SKM-1 (cell line): ENCODE results near the gene NUDT3.
"Not testable (repeated sequence)": the region's sequence is repeated elsewhere in the genome, so short reads cannot be mapped to it uniquely, and the experiment has no call there.

Experiments
- DNase-seq: peaks from one replicate; lab custom pipeline; 2025; ENCODE audit not compliant: unreplicated experiment; lab: John Stamatoyannopoulos, UW

NUDT3 gene

DNA sequence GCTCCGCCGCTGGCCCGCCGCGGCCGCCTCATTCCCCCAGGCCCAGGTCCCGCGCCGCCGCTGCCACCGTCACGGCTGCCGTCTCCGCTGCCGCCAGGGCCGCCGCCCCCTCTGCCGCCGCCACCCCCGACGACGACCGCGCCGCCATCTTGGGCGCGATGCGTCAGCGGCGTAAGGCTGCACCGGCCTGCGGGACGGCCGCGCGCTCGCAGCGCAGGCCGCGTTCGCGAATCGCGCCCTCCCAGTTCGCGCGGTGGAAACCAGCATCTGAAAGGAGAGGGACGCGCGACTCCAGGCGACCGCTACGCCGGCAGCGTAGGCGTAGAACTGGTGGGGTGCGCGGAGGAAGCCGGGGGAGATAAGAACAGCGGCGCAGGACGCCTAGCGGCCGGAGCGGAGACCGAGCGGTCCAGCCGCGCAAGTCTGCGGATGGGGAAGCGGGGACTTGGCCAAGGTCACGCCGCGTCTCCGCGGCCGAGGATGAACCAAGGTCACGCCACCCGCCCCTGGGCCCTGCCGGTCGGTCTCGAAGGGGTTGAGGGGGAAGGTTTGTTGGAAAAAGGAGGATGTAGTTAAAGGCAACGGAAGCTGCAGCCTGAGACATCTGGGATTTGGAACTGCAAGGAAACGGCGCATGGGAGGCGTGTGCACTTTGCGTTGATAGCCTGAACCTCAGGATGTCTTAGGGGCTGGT lies at the start of gene NUDT3:
Gene NUDT3, minus strand, starts transcription at position 173 of the 694 bp plus-strand sequence. CDS start 307 bp downstream, outside the sequence.
- DNase-seq = peak; percentile 94

GRCh38 chr6:34441526-34441925 lies 49.1 kb upstream of the NUDT3 start:
- no peak for DNase-seq

DNA sequence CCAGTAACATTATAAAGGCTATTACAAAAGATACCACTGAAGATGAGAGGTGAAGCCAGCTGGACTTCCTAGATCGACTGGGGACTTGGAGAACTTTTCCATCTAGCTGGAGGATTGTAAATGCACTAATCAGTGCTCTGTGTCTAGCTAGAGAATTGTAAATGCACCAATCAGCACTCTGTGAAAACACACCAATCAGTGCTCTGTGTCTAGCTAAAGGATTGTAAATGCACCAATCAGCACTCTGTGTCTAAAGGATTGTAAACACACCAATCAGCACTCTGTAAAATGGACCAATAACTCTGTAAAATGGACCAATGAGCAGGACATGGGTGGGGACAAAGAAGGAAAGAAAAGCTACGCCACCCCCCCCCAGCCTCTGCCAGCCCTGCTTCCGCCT lies 47.0 kb upstream of the NUDT3 start:
- no peak for DNase-seq

DNA sequence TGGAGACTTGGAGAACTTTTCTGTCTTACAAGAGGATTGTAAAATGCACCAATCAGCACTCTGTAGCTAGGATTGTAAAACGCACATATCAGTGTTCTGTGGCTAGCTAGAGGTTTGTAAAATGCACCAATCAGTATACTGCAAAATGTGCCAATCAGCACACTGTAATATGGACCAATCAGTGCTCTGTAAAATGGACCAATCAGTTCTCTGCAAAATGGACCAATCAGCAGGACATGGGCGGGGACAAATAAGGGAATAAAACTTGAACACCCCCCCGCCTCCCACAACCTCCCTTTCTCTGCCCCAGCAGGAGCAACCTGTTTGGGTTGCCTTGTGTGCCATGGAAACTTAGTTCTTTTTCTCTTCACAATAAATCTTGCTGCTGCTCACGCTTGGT lies 46.2 kb upstream of the NUDT3 start:
- no peak for DNase-seq

DNA sequence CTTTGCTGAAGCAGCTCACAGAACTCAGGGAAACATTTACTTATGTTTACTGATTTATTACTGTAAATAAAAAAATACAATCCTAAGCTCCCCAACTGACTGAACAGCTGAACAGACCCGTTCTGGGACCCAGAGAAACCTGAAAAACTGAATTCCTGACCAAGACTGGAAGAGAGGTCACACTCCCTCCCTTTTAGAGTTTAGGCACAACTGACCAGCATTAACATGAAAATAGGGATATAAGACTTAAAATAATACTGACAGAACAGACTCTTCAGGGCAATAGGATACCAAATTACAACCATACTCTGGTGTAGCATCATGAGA lies 45.1 kb upstream of the NUDT3 start:
- no peak for DNase-seq

GRCh38 chr6:34436803-34437643 lies 44.6 kb upstream of the NUDT3 start:
- no peak for DNase-seq

- DNase-seq = no peak
Observed at GRCh38 chr6:34435916-34436315, 43.4 kb upstream of the NUDT3 start.

DNA sequence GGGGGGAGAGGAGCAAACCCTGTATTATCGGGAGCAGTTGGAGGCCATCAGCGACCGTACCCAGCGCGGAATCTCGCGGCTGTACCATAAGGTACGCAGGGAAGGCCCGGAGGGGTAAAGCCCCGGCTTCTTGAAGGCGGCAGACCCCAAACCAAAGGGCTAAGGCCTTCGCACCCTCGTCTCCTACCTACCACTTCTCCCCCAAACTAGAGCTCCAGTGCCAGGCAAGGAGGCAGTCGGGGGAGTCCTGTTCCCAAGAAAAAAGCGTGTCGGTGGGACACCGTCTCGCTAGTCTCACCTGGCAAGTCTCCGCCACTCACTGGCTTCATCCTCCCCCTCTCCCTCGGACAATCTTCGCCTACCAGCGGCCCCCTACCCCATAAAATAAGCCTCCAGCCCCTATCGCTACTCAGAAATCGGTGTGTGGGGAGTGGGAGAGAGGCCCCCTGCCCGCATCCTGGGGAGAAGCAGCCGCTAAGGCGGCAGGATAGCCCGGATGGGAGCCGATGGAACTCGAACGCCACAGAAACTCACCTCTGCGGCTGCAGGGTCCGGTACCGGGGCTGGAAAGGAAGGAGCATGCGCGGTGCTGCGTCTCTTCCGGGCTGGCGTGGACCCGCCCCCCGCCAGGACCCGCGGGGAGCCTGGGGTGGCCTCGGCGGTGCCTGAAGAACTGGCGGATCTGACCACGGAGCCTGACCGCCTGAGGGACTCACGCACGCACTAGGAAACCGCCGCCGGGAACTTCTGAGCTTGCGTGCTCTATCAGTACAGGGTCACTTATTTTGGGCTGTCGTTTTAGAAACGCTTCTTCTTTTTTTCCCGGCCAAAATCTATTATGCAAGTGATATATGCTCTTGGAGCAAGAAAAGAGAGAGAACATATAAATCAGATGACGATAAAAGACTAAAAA lies 33.3 kb upstream of the NUDT3 start, which contains the start of gene RPS10:
Gene RPS10, minus strand, starts transcription at position 572 of the 913 bp plus-strand sequence. CDS start 848 bp downstream, outside the sequence.
- DNase-seq = peak; percentile 92

DNA sequence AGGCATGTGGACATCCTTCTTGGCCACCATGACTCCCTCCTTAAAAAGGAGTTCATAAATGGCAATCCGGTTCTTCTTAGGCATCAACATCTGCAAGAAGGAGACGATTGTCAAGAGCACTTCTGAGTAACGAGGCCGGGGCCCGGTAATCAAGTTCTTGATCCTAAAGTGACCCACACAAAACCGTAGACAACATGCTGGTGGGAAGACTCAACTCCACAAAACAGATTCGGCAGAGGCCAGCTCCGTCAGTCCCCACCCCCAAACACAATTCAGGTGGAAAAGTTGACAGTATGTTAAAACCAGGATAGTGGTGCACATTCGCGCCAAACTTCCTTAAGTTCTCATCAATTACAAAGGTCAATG lies 32.6 kb upstream of the NUDT3 start:
- DNase-seq = no peak

DNA sequence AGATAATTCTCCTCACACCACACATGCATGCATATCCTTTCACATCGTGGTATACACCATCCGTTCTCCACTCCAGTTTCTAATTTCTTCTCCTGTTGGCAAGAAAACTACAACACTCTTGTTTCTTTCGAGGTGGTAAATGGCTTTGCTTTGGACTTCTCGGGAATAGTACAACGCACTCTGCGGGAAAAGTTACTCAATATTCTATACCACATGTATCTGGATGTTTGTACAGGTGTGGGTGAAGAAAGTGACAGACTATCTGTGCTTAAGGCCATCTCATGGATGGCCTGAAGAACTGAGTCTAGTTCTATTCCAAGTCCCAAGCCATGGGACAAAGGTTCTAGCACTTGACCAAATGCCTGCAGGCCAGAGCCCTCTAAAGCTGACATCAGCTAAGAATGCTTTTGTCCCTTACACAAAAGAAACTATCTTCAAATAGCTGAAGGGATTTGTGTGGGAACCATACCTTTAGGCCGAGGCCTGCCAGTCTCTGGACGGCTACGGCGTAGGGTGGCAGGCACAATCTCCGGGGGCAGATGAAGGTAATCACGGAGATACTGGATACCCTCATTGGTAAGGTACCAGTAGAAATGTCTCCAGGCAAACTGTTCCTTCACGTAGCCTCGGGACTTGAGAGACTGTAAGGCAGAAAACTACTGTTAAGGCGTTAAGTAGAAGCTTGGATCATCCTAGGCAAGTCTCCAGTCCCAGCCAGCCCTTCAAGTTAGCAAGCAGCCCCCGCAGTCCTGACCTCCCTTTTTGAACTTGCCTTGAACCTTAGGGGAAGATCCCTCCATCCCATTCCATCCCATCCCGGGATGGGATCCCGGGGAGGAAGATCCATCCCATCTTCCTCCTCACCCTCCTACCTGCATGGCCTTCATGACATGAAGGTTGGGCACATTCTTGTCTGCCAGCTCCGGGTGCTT lies 32.0 kb upstream of the NUDT3 start:
- no peak for DNase-seq

GRCh38 chr6:34423254-34423653 lies 30.8 kb upstream of the NUDT3 start:
- DNase-seq = no peak

DNA sequence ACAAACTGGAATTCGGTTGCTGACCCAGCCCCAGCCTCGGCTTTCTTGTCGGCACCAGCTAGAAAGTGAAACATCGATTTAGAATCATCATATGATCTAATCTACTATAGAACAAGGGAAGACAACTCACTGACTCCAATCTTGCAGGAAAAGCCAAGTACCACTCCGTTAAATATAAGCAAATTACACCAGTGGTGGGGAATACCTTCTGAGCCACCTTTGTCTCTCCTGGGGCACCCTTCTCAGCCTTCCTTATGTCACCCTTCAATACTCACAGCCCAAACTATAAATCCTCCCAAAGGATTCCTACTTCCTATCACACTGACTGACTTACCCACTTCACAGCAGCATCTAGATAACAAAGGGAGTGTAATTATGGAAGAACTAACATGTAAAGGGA lies 25.9 kb upstream of the NUDT3 start:
- DNase-seq = no peak

DNA sequence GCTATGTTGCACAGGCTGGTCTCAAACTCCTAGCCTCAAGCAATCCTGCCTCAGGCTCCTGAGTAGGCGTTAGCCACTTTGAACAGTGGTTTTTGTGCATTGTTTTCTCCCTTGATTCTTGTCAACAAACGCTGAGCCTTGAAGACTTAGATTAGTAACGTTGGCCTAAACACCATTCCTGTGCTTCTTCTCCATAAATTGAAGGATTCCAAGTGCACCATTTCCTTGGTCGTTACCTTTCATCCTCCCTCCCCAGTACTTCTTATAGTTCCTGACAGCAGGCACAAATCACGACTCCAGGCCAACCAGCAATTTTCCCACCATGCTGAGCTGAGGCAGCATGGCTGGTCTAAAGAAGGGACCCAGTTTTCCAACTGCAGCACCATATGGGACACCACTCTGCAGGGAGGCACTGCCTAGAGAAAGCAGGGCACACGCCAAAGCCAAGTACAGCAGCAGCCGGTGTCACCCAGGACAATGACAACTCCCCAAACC lies 24.5 kb upstream of the NUDT3 start:
- DNase-seq = no peak

GRCh38 chr6:34414999-34415858 lies 22.8 kb upstream of the NUDT3 start:
- DNase-seq = peak; percentile 48

- DNase-seq = no peak
Observed at GRCh38 chr6:34412643-34413214, 20.3 kb upstream of the NUDT3 start.

GRCh38 chr6:34412016-34412415 lies 19.5 kb upstream of the NUDT3 start:
- DNase-seq = no peak

DNA sequence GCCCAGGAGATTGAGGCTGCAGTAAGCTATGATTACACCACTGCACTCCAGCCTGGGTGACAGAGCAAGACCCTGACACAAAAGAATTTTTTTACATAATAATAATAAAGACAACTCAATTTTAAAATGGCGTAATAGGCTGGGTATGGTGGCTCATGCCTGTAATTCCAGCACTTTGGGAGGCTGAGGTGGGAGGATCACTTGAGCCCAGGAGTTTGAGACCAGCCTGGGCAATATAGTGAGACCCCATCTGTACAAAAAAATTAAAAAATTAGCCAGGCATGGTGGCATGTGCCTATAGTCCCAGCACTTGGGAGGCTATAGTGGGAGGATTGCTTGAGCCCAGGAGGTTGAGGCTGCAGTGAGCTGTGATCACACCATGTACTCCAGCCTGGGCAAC lies 15.4 kb upstream of the NUDT3 start:
- DNase-seq = not testable (repeated sequence)

GRCh38 chr6:34396518-34396917 lies 4.0 kb upstream of the NUDT3 start:
- DNase-seq = no peak

DNA sequence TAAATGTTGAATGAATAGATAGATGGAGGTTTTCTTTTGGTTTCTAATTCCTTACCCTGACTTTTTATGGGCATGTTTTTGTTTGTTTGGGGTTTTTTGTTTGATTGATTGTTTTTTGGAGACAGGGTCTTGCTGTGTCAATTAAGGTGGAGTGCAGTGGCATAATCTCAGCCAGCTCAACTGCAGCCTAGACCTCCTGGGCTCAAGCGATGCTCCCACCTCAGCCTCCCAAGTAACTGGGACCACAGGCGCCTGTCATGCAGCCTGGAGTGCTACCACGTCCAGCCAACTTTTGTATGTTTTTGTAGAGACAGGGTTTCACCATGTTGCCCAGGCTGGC lies 1.5 kb upstream of the NUDT3 start:
- no peak for DNase-seq
